A549 (cell line): Measurements from ENCODE around the gene TMEM117. TPM values are rescaled to one million over a fixed set of nuclear protein-coding genes. Genes with fewer than 3 reads are reported as not detected.

Experiments used
- ATAC-seq, 2 experiments: fragments of 200-7000 bp in 1 of 2; fragments of >200 bp in 1 of 2; cut with Nextera tagmentation in 1 of 2; cut with Tn5 transposase in 1 of 2; 3 replicates each; pipeline versions ENCODE4 v1.8.0 to v1.9.1; 2018 to 2020; ENCODE audit warnings: mild to moderate bottlenecking in 1 of 2, moderate library complexity in 1 of 2
- CTCF ChIA-PET: fragments of 300-600 bp; sonication (Branson Sonifier 250); formaldehyde crosslinking; extraction: SDS; loops from one replicate; lab custom pipeline; 2021; ENCODE audit warnings: antibody characterized with exemption, inconsistent platforms; lab: Yijun Ruan, JAX
- POLR2A ChIA-PET: fragments of 350-600 bp; formaldehyde crosslinking; extraction: SDS; loops from one replicate; lab custom pipeline; 2021; ENCODE audit warnings: antibody characterized with exemption, inconsistent platforms; lab: Yijun Ruan, JAX
- DNase-seq, 2 experiments: peaks; one replicate each; pipeline versions ENCODE4 v3.0.0 to v3.0.0-alpha.2; 2011 to 2016; ENCODE audit warnings: low read depth in 1 of 2, low spot score in 1 of 2
- FAIRE-seq: peaks from 2 replicates; lab custom pipeline; 2011; peaks lifted over from hg19 to GRCh38; lab: Jason Lieb, UNC
- H3K27ac ChIP-seq, 2 experiments: fragments of >200 bp; sonication (Bioruptor Twin); formaldehyde crosslinking; 3 replicates each; pipeline ENCODE4 v1.5.1; 2016 to 2017
- H3K4me1 ChIP-seq: fragments of >200 bp; sonication (Bioruptor Twin); formaldehyde crosslinking; 3 replicates; pipeline ENCODE4 v1.6.1; 2016
- H3K4me2 ChIP-seq: fragments of >200 bp; sonication (Bioruptor Twin); formaldehyde crosslinking; 3 replicates; pipeline ENCODE4 v1.6.1; 2016
- H3K4me3 ChIP-seq: fragments of >200 bp; sonication (Bioruptor Twin); formaldehyde crosslinking; 3 replicates; pipeline ENCODE4 v1.5.1; 2016
- H3K9me3 ChIP-seq: fragments of >200 bp; sonication (Bioruptor Twin); formaldehyde crosslinking; 3 replicates; pipeline ENCODE4 v1.6.1; 2016
- BCL3 ChIP-seq: fragments of >200 bp; sonication (Bioruptor Twin); formaldehyde crosslinking; IDR thresholded peaks from 3 replicates; pipeline ENCODE4 v1.6.1; 2016
- CBX8 ChIP-seq: fragments of 200-600 bp; sonication (generic); IDR thresholded peaks from 2 replicates; pipeline ENCODE4 v1.6.1; 2016
- CEBPB ChIP-seq, 2 experiments: fragments of >200 bp in 1 of 2; sonication (Bioruptor Twin) in 1 of 2; formaldehyde crosslinking in 1 of 2; IDR thresholded peaks; 2 replicates each; pipeline ENCODE4 v1.6.1; 2012 to 2016
- CHD4 ChIP-seq: fragments of 200-600 bp; sonication (generic); IDR thresholded peaks from 2 replicates; pipeline ENCODE4 v1.6.1; 2016; ENCODE audit warnings: antibody characterized with exemption, mild to moderate bottlenecking, borderline replicate concordance
- CTCF ChIP-seq: fragments of >200 bp; sonication (Bioruptor Twin); formaldehyde crosslinking; IDR thresholded peaks from 3 replicates; pipeline ENCODE4 v1.5.1; 2016
- EHF ChIP-seq: fragments of 250-450 bp; sonication (Bioruptor Pico); IDR thresholded peaks from 2 replicates; pipeline ENCODE4 v1.5.0; 2020; ENCODE audit warnings: mild to moderate bottlenecking
- EHMT2 ChIP-seq: fragments of 200-600 bp; sonication (generic); IDR thresholded peaks from 2 replicates; pipeline ENCODE4 v1.6.1; 2016; ENCODE audit warnings: antibody characterized with exemption, low read depth, mild to moderate bottlenecking, moderate library complexity
- EP300 ChIP-seq, 2 experiments: fragments of >200 bp; sonication (Bioruptor Twin); formaldehyde crosslinking; IDR thresholded peaks; 2 replicates in 1 of 2; 3 replicates in 1 of 2; pipeline ENCODE4 v1.6.1; 2016 to 2017
- ESRRA ChIP-seq: fragments of 150-350 bp; IDR thresholded peaks from 2 replicates; pipeline ENCODE4 v1.6.1; 2014; ENCODE audit warnings: mild to moderate bottlenecking, low read length, borderline replicate concordance
- FOSL2 ChIP-seq, 2 experiments: fragments of 450-650 bp in 1 of 2; fragments of >200 bp in 1 of 2; sonication (Bioruptor Twin) in 1 of 2; formaldehyde crosslinking; IDR thresholded peaks; 2 replicates each; pipeline versions ENCODE4 v1.5.0 to v1.6.1; 2016 to 2020; ENCODE audit warnings: mild to moderate bottlenecking in 1 of 2, moderate library complexity in 1 of 2
- HDAC2 ChIP-seq: fragments of 200-600 bp; sonication (generic); IDR thresholded peaks from 2 replicates; pipeline ENCODE4 v1.6.1; 2016
- HMGXB4 ChIP-seq: fragments of 250-450 bp; sonication (Bioruptor Pico); IDR thresholded peaks from 2 replicates; pipeline ENCODE4 v1.5.0; 2021; ENCODE audit warnings: mild to moderate bottlenecking, moderate library complexity, borderline replicate concordance
- HOXB13 ChIP-seq: fragments of 250-450 bp; sonication (Bioruptor Pico); IDR thresholded peaks from 2 replicates; pipeline ENCODE4 v1.5.0; 2020; ENCODE audit warnings: low read depth, mild to moderate bottlenecking, moderate library complexity
- KDM5A ChIP-seq: fragments of 200-600 bp; sonication (generic); IDR thresholded peaks from 2 replicates; pipeline ENCODE4 v1.6.1; 2016; ENCODE audit warnings: antibody characterized with exemption, mild to moderate bottlenecking
- MAFK ChIP-seq: fragments of 450-650 bp; IDR thresholded peaks from 2 replicates; pipeline ENCODE4 v1.6.1; 2014; ENCODE audit not compliant: partially characterized antibody
- NPAS2 ChIP-seq: fragments of 250-450 bp; sonication (Bioruptor Pico); IDR thresholded peaks from 2 replicates; pipeline ENCODE4 v1.8.0; 2022; ENCODE audit warnings: mild to moderate bottlenecking, moderate library complexity, borderline replicate concordance
- NR3C1 ChIP-seq: fragments of >200 bp; sonication (Bioruptor Twin); formaldehyde crosslinking; IDR thresholded peaks from 3 replicates; pipeline ENCODE4 v1.6.1; 2017
- RAD21 ChIP-seq, 2 experiments: fragments of >200 bp in 1 of 2; sonication (Bioruptor Twin) in 1 of 2; formaldehyde crosslinking in 1 of 2; IDR thresholded peaks in 1 of 2; conservative IDR thresholded peaks in 1 of 2; 2 replicates in 1 of 2; 3 replicates in 1 of 2; pipeline ENCODE4 v1.6.1; 2012 to 2018; ENCODE audit warnings: inconsistent platforms in 1 of 2
- RARB ChIP-seq: fragments of 250-450 bp; sonication (Bioruptor Pico); IDR thresholded peaks from 2 replicates; pipeline ENCODE4 v1.8.0; 2021; ENCODE audit warnings: mild to moderate bottlenecking, moderate library complexity
- RCOR1 ChIP-seq: fragments of 150-350 bp; IDR thresholded peaks from 2 replicates; pipeline ENCODE4 v1.6.1; 2014; ENCODE audit warnings: antibody characterized with exemption, low read length, low read depth
- USF2 ChIP-seq: fragments of 450-650 bp; IDR thresholded peaks from 2 replicates; pipeline ENCODE4 v1.6.1; 2014; ENCODE audit warnings: antibody characterized with exemption
- ZFP36 ChIP-seq: fragments of 450-650 bp; IDR thresholded peaks from 2 replicates; pipeline ENCODE4 v1.6.1; 2014; ENCODE audit warnings: borderline replicate concordance; ENCODE audit not compliant: partially characterized antibody
- ZNF302 ChIP-seq: fragments of 250-450 bp; sonication (Bioruptor Pico); IDR thresholded peaks from 2 replicates; pipeline ENCODE4 v1.9.0; 2021; ENCODE audit warnings: inconsistent platforms, mild to moderate bottlenecking, moderate library complexity
- ZSCAN20 ChIP-seq: fragments of 250-450 bp; sonication (Bioruptor Pico); IDR thresholded peaks from 2 replicates; pipeline ENCODE4 v1.8.0; 2022; ENCODE audit warnings: mild to moderate bottlenecking, moderate library complexity
- WGBS: methylation state at CpG from one replicate; pipeline ENCODE4 v1.1.6; 2017; ENCODE audit errors: missing lambda C conversion rate; 5-methylcytosine and 5-hydroxymethylcytosine counted together
- polyA plus RNA-seq, 4 experiments: library from polyadenylated mRNA; depleted of rRNA in 3 of 4; stranded (reverse); fragments of >200 nt; fragmentation: RNase III in 1 of 4; extraction: RNeasy Plus Mini Kit Qiagen cat#74134 plus additional on column Dnase treatment in 1 of 4; gene quantifications; 2 replicates in 3 of 4; 3 replicates in 1 of 4; pipeline ENCODE4 v1.2.3, GENCODE V29; 2011 to 2017

TMEM117 gene
- polyA plus RNA-seq, 2 of the 4 experiments (the other 2 are of a cell fraction): 2.1 to 4.6 TPM

GRCh38 chr12:43979450-43979849, 143.6 kb downstream of the TMEM117 start:
- H3K4me3 ChIP-seq: no peak overlapping the region
- H3K27ac ChIP-seq: no peak overlapping the region
- ChIA-PET CTCF (no interaction called here), POLR2A (no interaction called here)
- no peaks in the 10 kb centered on the region for H3K4me1 ChIP-seq
- TF ChIP-seq FOSL2 (IDR thresholded peaks at IDR 0.05) (no peak), FOSL2 (CRISPR knock-in tag; IDR thresholded peaks at IDR 0.05) (no peak), BCL3 (no peak), HDAC2 (no peak), EHF (CRISPR knock-in tag) (no peak), MAFK (no peak), CTCF (no peak), ZSCAN20 (CRISPR knock-in tag) (no peak), ZFP36 (no peak)
- H3K9me3 ChIP-seq: no peaks in the 10 kb centered on the region
- H3K4me2 ChIP-seq: no peak overlapping the region
- DNase-seq (no peak), ATAC-seq (no peak), FAIRE-seq (no peak)
- WGBS: 28% methylated on average over 3 of the region's 3 CpGs

- Histone ChIP-seq H3K27ac (no peak overlapping the region), H3K4me1 (no peaks in the 10 kb centered on the region)
- no peak for FAIRE-seq
- no peak for TF ChIP-seq ZFP36
- TF ChIP-seq NR3C1: no peak
- no peak for TF ChIP-seq EP300 (IDR thresholded peaks at IDR 0.05)
- TF ChIP-seq ESRRA: no peak
- no peak for TF ChIP-seq HOXB13 (CRISPR knock-in tag)
- TF ChIP-seq, all 56 proteins: peak for 0
- Histone ChIP-seq H3K4me3 (no peak overlapping the region), H3K9me3 (no peaks in the 10 kb centered on the region), H3K4me2 (no peak overlapping the region)
- 75% methylated on average over 6 of the region's 6 CpGs for WGBS
- no peak for DNase-seq
- ChIA-PET CTCF (no interaction called here), POLR2A (no interaction called here)
- no peak for ATAC-seq
These were observed 144.8 kb downstream of the TMEM117 start for GRCh38 chr12:43980627-43981191.

- no peak overlapping the region for H3K27ac ChIP-seq
- ChIA-PET POLR2A (no interaction called here), CTCF (no interaction called here)
- ATAC-seq (no peak), DNase-seq (no peak), FAIRE-seq (no peak)
- no peaks in the 10 kb centered on the region for H3K4me1 ChIP-seq
- H3K4me3 ChIP-seq: no peak overlapping the region
- H3K4me2 ChIP-seq: no peak overlapping the region
- H3K9me3 ChIP-seq: no peaks in the 10 kb centered on the region
- TF ChIP-seq RARB (CRISPR knock-in tag) (no peak), KDM5A (no peak)
These were observed 145.8 kb downstream of the TMEM117 start for GRCh38 chr12:43981726-43982125.

- H3K9me3 ChIP-seq: no peaks in the 10 kb centered on the region
- no peaks in the 10 kb centered on the region for H3K4me1 ChIP-seq
- no peak for FAIRE-seq
- no peak overlapping the region for H3K27ac ChIP-seq
- H3K4me2 ChIP-seq: no peak overlapping the region
- no peak for ATAC-seq
- 85% methylated on average over 2 of the region's 2 CpGs for WGBS
- DNase-seq: no peak
- no peak overlapping the region for H3K4me3 ChIP-seq
- ChIA-PET CTCF (interaction anchor here (1.0 kb wide), 1 partner anchor 32 kb away, joined by 3 read pairs; no protein-coding TSS in a partner anchor), POLR2A (no interaction called here)
- no peak for TF ChIP-seq HMGXB4 (CRISPR knock-in tag)
- no peak for TF ChIP-seq ZSCAN20 (CRISPR knock-in tag)
- TF ChIP-seq ZNF302: no peak
- no peak for TF ChIP-seq CEBPB (IDR thresholded peaks at IDR 0.05)
- TF ChIP-seq CBX8: no peak
- TF ChIP-seq RCOR1: no peak
- no peak for TF ChIP-seq RAD21 (conservative IDR thresholded peaks at IDR 0.05 in 1 of 2, IDR thresholded peaks at IDR 0.05 in 1 of 2)
- no peak for TF ChIP-seq FOSL2 (IDR thresholded peaks at IDR 0.05)
- TF ChIP-seq FOSL2 (CRISPR knock-in tag; IDR thresholded peaks at IDR 0.05): no peak
- TF ChIP-seq USF2: no peak
- no peak for TF ChIP-seq NPAS2 (CRISPR knock-in tag)
- TF ChIP-seq RARB (CRISPR knock-in tag): no peak
- TF ChIP-seq CHD4: no peak
- TF ChIP-seq EHMT2: no peak
These were observed 146.7 kb downstream of the TMEM117 start for GRCh38 chr12:43982544-43982943.
